Uterus (tissue), 4 donors: Measurements from ENCODE around the gene SEC63. TPM values are rescaled to one million over a fixed set of nuclear protein-coding genes. Genes with fewer than 3 reads are reported as not detected.

Experiments
- DNase-seq, 2 donors: peaks; one replicate each; pipeline ENCODE4 v3.0.0-alpha.2; 2019 to 2020
- H3K27ac ChIP-seq, 2 donors: fragments of 200-600 bp; sonication (generic); 1 replicate in 1 of 2; 2 replicates in 1 of 2; pipeline ENCODE4 v1.5.1; 2016 to 2018
- H3K27me3 ChIP-seq, 2 donors: fragments of 200-600 bp; sonication (generic); one replicate each; pipeline ENCODE4 v1.5.1; 2018 to 2019; ENCODE audit warnings: control low read depth in 1 of 2
- H3K36me3 ChIP-seq, 2 donors: fragments of 200-600 bp; sonication (generic); one replicate each; pipeline ENCODE4 v1.5.1; 2019; ENCODE audit warnings: control low read depth in 1 of 2
- H3K4me1 ChIP-seq, 2 donors: fragments of 200-600 bp; sonication (generic); one replicate each; pipeline ENCODE4 v1.5.1; 2018 to 2019; ENCODE audit warnings: control low read depth in 1 of 2
- H3K4me3 ChIP-seq, 2 donors: fragments of 200-600 bp; sonication (generic); 1 replicate in 1 of 2; 2 replicates in 1 of 2; pipeline ENCODE4 v1.5.1; 2018 to 2019; ENCODE audit warnings: mild to moderate bottlenecking in 1 of 2
- H3K9me3 ChIP-seq, 2 donors: fragments of 200-600 bp; sonication (generic); one replicate each; pipeline ENCODE4 v1.5.1; 2019; ENCODE audit warnings: control low read depth in 1 of 2
- POLR2A ChIP-seq, 2 donors: fragments of 450-650 bp; IDR thresholded peaks; one replicate each; pipeline ENCODE4 v1.6.1; 2016; ENCODE audit warnings: antibody characterized with exemption in 2 of 2, mild to moderate bottlenecking in 1 of 2, moderate library complexity in 1 of 2
- intact Hi-C: fragments of 100-400 bp; cut with DNase I; formaldehyde crosslinking; loops from one replicate; pipeline ENCODE4 v1.15.1; 2023; ENCODE audit warnings: low total_unique reads
- total RNA-seq, 4 donors: library from RNA; depleted of rRNA in 3 of 4; stranded (reverse); fragments of >200 nt in 3 of 4; gene quantifications; one replicate each; pipeline versions ENCODE4 v1.1.0 to v1.2.4, GENCODE V29; 2014 to 2023
- TF ChIP-seq, protein P1 (sequence below), 4 experiments: fragments of 200-600 bp in 2 of 4; fragments of 450-650 bp in 2 of 4; sonication (generic) in 2 of 4; IDR thresholded peaks; one replicate each; pipeline ENCODE4 v1.5.1; 2016 to 2019; ENCODE audit warnings: antibody characterized with exemption in 4 of 4, mild to moderate bottlenecking in 2 of 4, moderate library complexity in 1 of 4
- donor health status: DM: yes; HTN: yes; CAD: no.

SEC63 gene
- total RNA-seq, 4 donors from 2014 or later: 24.8 to 134 (median 44.4) TPM

- no peak overlapping the region for H3K4me3 ChIP-seq
- H3K27me3 ChIP-seq: no peaks in the 10 kb centered on the region
- H3K36me3 ChIP-seq: no peaks in the 10 kb centered on the region
- intact Hi-C loops: no loop called here
- H3K4me1 ChIP-seq: no peaks in the 10 kb centered on the region
- no peak for DNase-seq
- no peak overlapping the region for H3K27ac ChIP-seq
- TF ChIP-seq, protein P1, sequence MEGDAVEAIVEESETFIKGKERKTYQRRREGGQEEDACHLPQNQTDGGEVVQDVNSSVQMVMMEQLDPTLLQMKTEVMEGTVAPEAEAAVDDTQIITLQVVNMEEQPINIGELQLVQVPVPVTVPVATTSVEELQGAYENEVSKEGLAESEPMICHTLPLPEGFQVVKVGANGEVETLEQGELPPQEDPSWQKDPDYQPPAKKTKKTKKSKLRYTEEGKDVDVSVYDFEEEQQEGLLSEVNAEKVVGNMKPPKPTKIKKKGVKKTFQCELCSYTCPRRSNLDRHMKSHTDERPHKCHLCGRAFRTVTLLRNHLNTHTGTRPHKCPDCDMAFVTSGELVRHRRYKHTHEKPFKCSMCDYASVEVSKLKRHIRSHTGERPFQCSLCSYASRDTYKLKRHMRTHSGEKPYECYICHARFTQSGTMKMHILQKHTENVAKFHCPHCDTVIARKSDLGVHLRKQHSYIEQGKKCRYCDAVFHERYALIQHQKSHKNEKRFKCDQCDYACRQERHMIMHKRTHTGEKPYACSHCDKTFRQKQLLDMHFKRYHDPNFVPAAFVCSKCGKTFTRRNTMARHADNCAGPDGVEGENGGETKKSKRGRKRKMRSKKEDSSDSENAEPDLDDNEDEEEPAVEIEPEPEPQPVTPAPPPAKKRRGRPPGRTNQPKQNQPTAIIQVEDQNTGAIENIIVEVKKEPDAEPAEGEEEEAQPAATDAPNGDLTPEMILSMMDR (IDR thresholded peaks at IDR 0.05): no peak
- TF ChIP-seq POLR2A (IDR thresholded peaks at IDR 0.05): no peak
- no peaks in the 10 kb centered on the region for H3K9me3 ChIP-seq
These were observed 31.4 kb upstream of the SEC63 start for GRCh38 chr6:107989166-107990094.

GRCh38 chr6:107988570-107988969 is 30.6 kb upstream of the SEC63 start:
- intact Hi-C loops: no loop called here
- no peak for DNase-seq
- H3K27me3 ChIP-seq: no peaks in the 10 kb centered on the region
- H3K9me3 ChIP-seq: no peaks in the 10 kb centered on the region
- H3K36me3 ChIP-seq: no peaks in the 10 kb centered on the region
- TF ChIP-seq, protein P1 (IDR thresholded peaks at IDR 0.05): no peak
- TF ChIP-seq POLR2A (IDR thresholded peaks at IDR 0.05): no peak
- H3K4me3 ChIP-seq: no peak overlapping the region
- H3K4me1 ChIP-seq: no peaks in the 10 kb centered on the region
- no peak overlapping the region for H3K27ac ChIP-seq

DNA sequence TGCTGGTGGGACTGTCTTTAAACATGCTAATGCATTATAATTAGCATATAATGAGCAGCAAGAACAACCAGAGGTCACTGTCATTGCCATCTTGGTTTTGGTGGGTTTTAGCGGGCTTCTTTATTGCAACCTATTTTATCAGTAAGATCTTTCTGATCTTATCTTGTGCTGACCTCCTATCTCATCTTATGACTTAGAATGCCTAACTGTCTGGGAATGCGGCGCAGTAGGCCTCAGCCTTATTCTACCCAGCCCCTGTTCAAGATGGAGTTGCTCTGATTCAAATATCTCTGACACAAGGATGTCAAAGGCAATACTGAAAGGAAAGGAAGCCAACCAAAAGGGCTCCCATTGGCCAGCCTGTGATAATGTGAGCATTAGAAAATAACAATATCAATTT is 29.8 kb upstream of the SEC63 start:
- H3K27me3 ChIP-seq: no peaks in the 10 kb centered on the region
- intact Hi-C loops: no loop called here
- H3K4me3 ChIP-seq: no peak overlapping the region
- DNase-seq: no peak
- no peaks in the 10 kb centered on the region for H3K36me3 ChIP-seq
- no peaks in the 10 kb centered on the region for H3K9me3 ChIP-seq
- H3K4me1 ChIP-seq: no peaks in the 10 kb centered on the region
- H3K27ac ChIP-seq: no peak overlapping the region
- TF ChIP-seq POLR2A (IDR thresholded peaks at IDR 0.05): no peak
- TF ChIP-seq, protein P1 (IDR thresholded peaks at IDR 0.05): no peak

DNA sequence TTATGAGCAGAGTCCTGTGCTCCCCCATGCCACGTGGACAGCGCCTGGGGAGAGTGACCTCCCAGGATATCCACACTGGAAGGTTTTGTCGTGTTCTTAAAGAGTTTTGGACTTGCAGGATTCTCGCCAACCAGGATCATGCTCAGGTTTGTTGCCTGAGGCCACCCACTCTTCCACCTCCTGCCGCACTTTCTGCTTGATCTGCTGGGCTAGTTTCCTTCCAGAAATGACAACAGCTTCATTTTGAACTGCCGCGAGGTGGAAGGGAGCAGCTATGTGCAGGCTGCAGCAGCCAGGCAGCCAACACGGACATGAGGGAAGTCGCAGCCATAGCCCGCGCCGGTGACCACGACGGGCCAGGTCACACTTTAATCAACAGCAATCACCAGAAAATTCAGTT is 27.7 kb upstream of the SEC63 start:
- intact Hi-C loops: no loop called here

GRCh38 chr6:107983811-107984210 is 25.8 kb upstream of the SEC63 start:
- H3K27ac ChIP-seq: no peak overlapping the region
- no peaks in the 10 kb centered on the region for H3K27me3 ChIP-seq
- DNase-seq: no peak
- intact Hi-C loops: no loop called here
- TF ChIP-seq POLR2A (IDR thresholded peaks at IDR 0.05): no peak
- TF ChIP-seq, protein P1 (IDR thresholded peaks at IDR 0.05): no peak
- no peaks in the 10 kb centered on the region for H3K36me3 ChIP-seq
- H3K9me3 ChIP-seq: no peaks in the 10 kb centered on the region
- H3K4me3 ChIP-seq: no peak overlapping the region
- H3K4me1 ChIP-seq: no peaks in the 10 kb centered on the region

More for the DNA sequence above, 27.7 kb upstream of the SEC63 start:
- H3K27ac ChIP-seq: no peak overlapping the region
- H3K4me1 ChIP-seq: no peaks in the 10 kb centered on the region
- H3K9me3 ChIP-seq: no peaks in the 10 kb centered on the region
- no peak overlapping the region for H3K4me3 ChIP-seq
- H3K27me3 ChIP-seq: no peaks in the 10 kb centered on the region
- DNase-seq: no peak
- no peaks in the 10 kb centered on the region for H3K36me3 ChIP-seq
- no peak for TF ChIP-seq POLR2A (IDR thresholded peaks at IDR 0.05)
- TF ChIP-seq, protein P1 (IDR thresholded peaks at IDR 0.05): no peak
